H1 (cell line): ENCODE results near the gene ITGB8. TPM values are rescaled to one million over a fixed set of nuclear protein-coding genes. Genes with fewer than 3 reads are reported as not detected.

ENCODE experiments used
- CTCF ChIA-PET: fragments of 300-600 bp; sonication (Branson Sonifier 250); formaldehyde crosslinking; loops from one replicate; lab custom pipeline; 2021; ENCODE audit not compliant: partially characterized antibody; lab: Charles Lee
- POLR2A ChIA-PET: fragments of 300-600 bp; sonication (Branson Sonifier 250); formaldehyde crosslinking; loops from one replicate; lab custom pipeline; 2021; ENCODE audit warnings: inconsistent platforms; ENCODE audit not compliant: partially characterized antibody; lab: Charles Lee
- DNase-seq, 2 experiments: peaks; one replicate each; pipeline versions ENCODE4 v3.0.0 to v3.0.0-alpha.2; 2010 to 2022; ENCODE audit warnings: low spot score in 2 of 2, low read depth in 1 of 2, mixed read lengths in 1 of 2
- FAIRE-seq: peaks from 2 replicates; lab custom pipeline; 2011; peaks lifted over from hg19 to GRCh38; lab: Jason Lieb, UNC
- H2AFZ ChIP-seq: 2 replicates; pipeline ENCODE4 v1.8.1; 2012; ENCODE audit warnings: low read length, inconsistent platforms
- H2AK5ac ChIP-seq: 2 replicates; pipeline ENCODE4 v1.6.1; 2013; ENCODE audit warnings: low read depth, low read length
- H2BK120ac ChIP-seq: replicated peaks from 2 replicates; pipeline ENCODE3; 2013; ENCODE audit warnings: low read depth, low read length, inconsistent platforms
- H2BK12ac ChIP-seq: 2 replicates; pipeline ENCODE4 v1.6.1; 2013; ENCODE audit warnings: low read depth, low read length
- H2BK15ac ChIP-seq: 2 replicates; pipeline ENCODE4 v1.6.1; 2013; ENCODE audit warnings: low read length
- H2BK20ac ChIP-seq: 2 replicates; pipeline ENCODE4 v1.6.1; 2013; ENCODE audit warnings: low read length
- H2BK5ac ChIP-seq: 2 replicates; pipeline ENCODE4 v1.6.1; 2013; ENCODE audit warnings: low read depth, low read length
- H3K14ac ChIP-seq: 2 replicates; pipeline ENCODE4 v1.6.1; 2013; ENCODE audit warnings: inconsistent platforms; ENCODE audit not compliant: insufficient read length
- H3K18ac ChIP-seq: 2 replicates; pipeline ENCODE4 v1.6.1; 2013; ENCODE audit warnings: low read length; ENCODE audit errors: extremely low read depth
- H3K23ac ChIP-seq: 2 replicates; pipeline ENCODE4 v1.6.1; 2013; ENCODE audit warnings: inconsistent platforms; ENCODE audit not compliant: insufficient read length
- H3K23me2 ChIP-seq: 2 replicates; pipeline ENCODE4 v1.6.1; 2013; ENCODE audit warnings: low read depth, low read length
- H3K27ac ChIP-seq: 2 replicates; pipeline ENCODE4 v1.6.1; 2011; ENCODE audit warnings: low read depth, low read length, inconsistent platforms
- H3K27me3 ChIP-seq, 4 experiments: replicated peaks in 1 of 4; 1 replicate in 1 of 4; 2 replicates in 3 of 4; pipeline versions ENCODE4 v1.6.1 to v1.8.1; 2011 to 2013; ENCODE audit warnings: low read length in 3 of 4, mild to moderate bottlenecking in 3 of 4, inconsistent platforms in 2 of 4, mixed read lengths in 2 of 4, moderate library complexity in 1 of 4; ENCODE audit not compliant: control insufficient read depth in 3 of 4, insufficient read depth in 3 of 4; ENCODE audit errors: extremely low read depth in 1 of 4
- H3K36me3 ChIP-seq, 4 experiments: 2 replicates each; pipeline versions ENCODE4 v1.6.1 to v1.8.1; 2011 to 2013; ENCODE audit warnings: mild to moderate bottlenecking in 4 of 4, low read length in 3 of 4, moderate library complexity in 2 of 4, control low read depth in 1 of 4, inconsistent platforms in 1 of 4; ENCODE audit not compliant: insufficient read depth in 4 of 4, control insufficient read depth in 2 of 4
- H3K4ac ChIP-seq: replicated peaks from 2 replicates; pipeline ENCODE3; 2013; ENCODE audit warnings: low read length, low read depth, mixed read lengths, inconsistent platforms; ENCODE audit not compliant: insufficient read length
- H3K4me1 ChIP-seq, 4 experiments: replicated peaks in 1 of 4; 1 replicate in 1 of 4; 2 replicates in 3 of 4; pipeline versions ENCODE4 v1.6.1 to v1.8.1; 2011 to 2013; ENCODE audit warnings: low read length in 3 of 4, inconsistent platforms in 2 of 4, mixed read lengths in 1 of 4; ENCODE audit not compliant: insufficient read depth in 4 of 4, control insufficient read depth in 3 of 4
- H3K4me2 ChIP-seq, 2 experiments: 2 replicates each; pipeline versions ENCODE4 v1.6.1 to v1.8.1; 2011 to 2013; ENCODE audit warnings: low read depth in 2 of 2, low read length in 2 of 2, control low read depth in 1 of 2, inconsistent platforms in 1 of 2, mild to moderate bottlenecking in 1 of 2; ENCODE audit not compliant: insufficient read depth in 1 of 2
- H3K4me3 ChIP-seq, 4 experiments: fragments of 200-600, 300-600 bp in 1 of 4; sonication (generic), shearing (Covaris generic), sonication (Bioruptor Twin) in 1 of 4; 2 replicates each; pipeline versions ENCODE4 v1.5.1 to v1.8.1; 2011 to 2016; ENCODE audit warnings: low read length in 4 of 4, low read depth in 3 of 4, control low read depth in 2 of 4, inconsistent platforms in 2 of 4, mild to moderate bottlenecking in 2 of 4, mixed read lengths in 1 of 4, moderate library complexity in 1 of 4; ENCODE audit not compliant: insufficient read depth in 2 of 4; ENCODE audit errors: extremely low read depth in 1 of 4
- H3K56ac ChIP-seq: replicated peaks from 2 replicates; pipeline ENCODE3; 2013; ENCODE audit warnings: low read depth, mild to moderate bottlenecking, mixed read lengths, low read length, inconsistent platforms; ENCODE audit not compliant: insufficient read length
- H3K79me1 ChIP-seq: 2 replicates; pipeline ENCODE4 v1.6.1; 2013; ENCODE audit warnings: low read depth, low read length, control low read depth
- H3K79me2 ChIP-seq, 2 experiments: 2 replicates each; pipeline versions ENCODE4 v1.6.1 to v1.8.1; 2012 to 2013; ENCODE audit warnings: low read length in 2 of 2, mild to moderate bottlenecking in 2 of 2, inconsistent platforms in 1 of 2; ENCODE audit not compliant: insufficient read depth in 2 of 2, control insufficient read depth in 1 of 2
- H3K9ac ChIP-seq, 4 experiments: replicated peaks in 1 of 4; 1 replicate in 1 of 4; 2 replicates in 3 of 4; pipeline versions ENCODE4 v1.6.1 to v1.8.1; 2011 to 2013; ENCODE audit warnings: low read depth in 3 of 4, low read length in 3 of 4, control low read depth in 2 of 4, mild to moderate bottlenecking in 2 of 4, moderate library complexity in 2 of 4, inconsistent platforms in 1 of 4; ENCODE audit errors: extremely low read depth in 1 of 4
- H3K9me3 ChIP-seq, 2 experiments: 2 replicates each; pipeline versions ENCODE4 v1.6.1 to v1.8.1; 2012 to 2013; ENCODE audit warnings: mild to moderate bottlenecking in 2 of 2, moderate library complexity in 2 of 2, control low read depth in 1 of 2, inconsistent platforms in 1 of 2, low read depth in 1 of 2, low read length in 1 of 2, mixed read lengths in 1 of 2; ENCODE audit not compliant: insufficient read depth in 2 of 2
- H4K20me1 ChIP-seq, 2 experiments: replicated peaks in 1 of 2; 2 replicates each; pipeline versions ENCODE3 to v1.8.1; 2011 to 2013; ENCODE audit warnings: inconsistent platforms in 2 of 2, low read length in 2 of 2, mild to moderate bottlenecking in 1 of 2; ENCODE audit not compliant: insufficient read depth in 2 of 2, control insufficient read depth in 1 of 2
- H4K5ac ChIP-seq: 2 replicates; pipeline ENCODE4 v1.6.1; 2013; ENCODE audit warnings: low read length, low read depth, mixed read lengths, inconsistent platforms; ENCODE audit not compliant: insufficient read length
- H4K8ac ChIP-seq: 2 replicates; pipeline ENCODE4 v1.8.0; 2013; ENCODE audit warnings: mild to moderate bottlenecking, moderate library complexity, low read length, inconsistent platforms; ENCODE audit not compliant: insufficient read depth; ENCODE audit errors: extremely low read depth
- H4K91ac ChIP-seq: replicated peaks from 2 replicates; pipeline ENCODE3; 2013; ENCODE audit warnings: low read length, mixed read lengths, inconsistent platforms; ENCODE audit not compliant: insufficient read length
- ASH2L ChIP-seq: fragments of 200-600, 300-600 bp; sonication (generic); IDR thresholded peaks from one replicate; pipeline ENCODE4 v1.7.1; 2017; ENCODE audit warnings: low read length
- CEBPB ChIP-seq: IDR thresholded peaks from 2 replicates; pipeline ENCODE4 v1.6.1; 2012; ENCODE audit warnings: low read depth, low read length
- CHD2 ChIP-seq: IDR thresholded peaks from 2 replicates; pipeline ENCODE4 v1.6.1; 2012; ENCODE audit warnings: low read length, improper control_type of control experiment
- EGR1 ChIP-seq: IDR thresholded peaks from 2 replicates; pipeline ENCODE4 v1.6.1; 2011; ENCODE audit warnings: low read depth, low read length, borderline replicate concordance
- GTF2F1 ChIP-seq: IDR thresholded peaks from 2 replicates; pipeline ENCODE4 v1.6.1; 2012; ENCODE audit warnings: low read depth, low read length, improper control_type of control experiment, borderline replicate concordance
- HDAC2 ChIP-seq, 2 experiments: fragments of 300-600 bp in 1 of 2; sonication (generic) in 1 of 2; IDR thresholded peaks; 2 replicates each; pipeline ENCODE4 v1.6.1; 2011 to 2012; ENCODE audit warnings: low read depth in 2 of 2, low read length in 2 of 2, mild to moderate bottlenecking in 2 of 2, moderate library complexity in 2 of 2, borderline replicate concordance in 1 of 2, inconsistent platforms in 1 of 2
- RBBP5 ChIP-seq: IDR thresholded peaks from 2 replicates; pipeline ENCODE4 v1.7.1; 2012; ENCODE audit warnings: low read depth, mild to moderate bottlenecking, inconsistent platforms, low read length, moderate library complexity, borderline replicate concordance
- TAF1 ChIP-seq: IDR thresholded peaks from 2 replicates; pipeline ENCODE4 v1.6.1; 2011; ENCODE audit warnings: mild to moderate bottlenecking, low read depth, low read length
- WGBS, 2 experiments: shearing (Covaris generic) in 1 of 2; methylation state at CpG; one replicate each; pipeline versions ENCODE4 v1.1.6 to v1.1.7; 2013 to 2015; ENCODE audit warnings: low lambda C conversion rate in 2 of 2, mixed read lengths in 2 of 2, inconsistent platforms in 1 of 2, low coverage in 1 of 2, missing lambda C conversion rate in 1 of 2; ENCODE audit not compliant: insufficient replicate concordance in 2 of 2, insufficient coverage in 1 of 2, insufficient read length in 1 of 2; ENCODE audit errors: extremely low coverage in 1 of 2, missing lambda C conversion rate in 1 of 2; 5-methylcytosine and 5-hydroxymethylcytosine counted together
- polyA plus RNA-seq, 7 experiments: library from polyadenylated mRNA; depleted of rRNA in 3 of 7; stranded (reverse) in 5 of 7; unstranded in 2 of 7; fragments of >200 nt in 5 of 7; fragments of 200-250 nt in 2 of 7; gene quantifications; 1 replicate in 5 of 7; 2 replicates in 1 of 7; 4 replicates in 1 of 7; pipeline versions ENCODE4 v1.2.1 to v1.2.3, GENCODE V29; 2011 to 2013; ENCODE audit warnings: missing spikeins in 2 of 7, mixed read lengths in 2 of 7
- total RNA-seq: library from RNA; stranded (reverse); fragmentation: NEBNext Ultra II Directional; extraction: Animal tissue kit (Norgen Biotek cat#: 25700); gene quantifications from 2 replicates; pipeline ENCODE4 v1.2.1, GENCODE V29; 2021
- TF ChIP-seq, protein P1 (sequence below): IDR thresholded peaks from 2 replicates; pipeline ENCODE4 v1.6.1; 2012; ENCODE audit warnings: inconsistent platforms

ITGB8 gene
- total and polyA plus RNA-seq, 2 of the 8 experiments (the other 6 are each of a cell fraction or from before 2014, with no cell fraction given): 1.2 to 3.6 TPM

DNA sequence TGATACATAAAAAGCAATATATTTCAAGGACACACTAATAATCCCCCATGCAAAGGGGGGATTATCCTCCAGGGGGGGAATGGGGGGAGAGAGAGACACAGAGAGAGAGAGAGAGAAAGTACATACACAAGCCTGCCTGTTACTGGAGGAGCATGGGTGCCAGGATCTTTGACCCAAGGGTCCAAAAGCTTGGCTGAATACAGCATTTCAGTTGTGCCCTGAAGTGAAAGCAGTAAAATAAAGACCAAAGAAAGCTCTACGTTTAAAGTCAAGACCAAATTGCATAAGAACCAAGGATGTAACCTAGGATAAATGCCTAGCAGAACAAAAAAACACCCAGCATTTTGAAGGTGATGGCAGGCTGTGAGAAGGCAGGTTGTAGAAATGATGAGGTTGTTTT lies 27.8 kb upstream of the ITGB8 start:
- Histone ChIP-seq H3K14ac (no peak overlapping the region), H3K4ac (no peak overlapping the region), H3K18ac (no peak overlapping the region), H2BK12ac (no peak overlapping the region), H3K23ac (no peak overlapping the region), H2AK5ac (no peak overlapping the region), H3K4me3 (no peak overlapping the region), H4K91ac (no peak overlapping the region), H3K56ac (no peak overlapping the region), H2BK20ac (no peak overlapping the region), H3K79me2 (no peaks in the 10 kb centered on the region), H3K36me3 (no peaks in the 10 kb centered on the region), H3K4me1 (peaks cover 4 to 8% (median 7%) of the 10 kb centered on the region in 4 experiments; a peak in 6 of 7 replicates), H2AFZ (no peak overlapping the region), H3K27me3 (no peaks in the 10 kb centered on the region), H3K9ac (no peak overlapping the region), H4K20me1 (no peaks in the 10 kb centered on the region), H3K9me3 (no peaks in the 10 kb centered on the region), H3K4me2 (no peak overlapping the region), H2BK15ac (no peak overlapping the region), H4K8ac (no peak overlapping the region), H2BK5ac (no peak overlapping the region), H3K79me1 (no peaks in the 10 kb centered on the region), H4K5ac (no peak overlapping the region), H3K27ac (no peak overlapping the region), H3K23me2 (no peaks in the 10 kb centered on the region; the same call in 1 of the 2 replicates), H2BK120ac (no peak overlapping the region)
- CTCF ChIA-PET: interaction anchor here (1.8 kb wide), 1 partner anchor 9 kb away, joined by 8 read pairs; no protein-coding TSS in a partner anchor
- POLR2A ChIA-PET: no interaction called here
- FAIRE-seq (no peak), DNase-seq (no peak)
- TF ChIP-seq TAF1 (no peak), CHD2 (no peak), CEBPB (no peak), ASH2L (no peak), RBBP5 (no peak), EGR1 (no peak), GTF2F1 (no peak), HDAC2 (IDR thresholded peaks at IDR 0.05; ENCODE audit: borderline replicate concordance in 1 of 2, low read depth in 2 of 2, low read length in 2 of 2) (no peak)
- TF ChIP-seq, protein P1, sequence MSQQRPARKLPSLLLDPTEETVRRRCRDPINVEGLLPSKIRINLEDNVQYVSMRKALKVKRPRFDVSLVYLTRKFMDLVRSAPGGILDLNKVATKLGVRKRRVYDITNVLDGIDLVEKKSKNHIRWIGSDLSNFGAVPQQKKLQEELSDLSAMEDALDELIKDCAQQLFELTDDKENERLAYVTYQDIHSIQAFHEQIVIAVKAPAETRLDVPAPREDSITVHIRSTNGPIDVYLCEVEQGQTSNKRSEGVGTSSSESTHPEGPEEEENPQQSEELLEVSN: no peak
- 83% methylated on average over 1 of the region's 1 CpG; no CpG with 5 or more reads in 1 of the 2 experiments for WGBS, 2 experiments
